KBM-7 (cell line): ENCODE data around the gene ABTB1.

Experiments used
- DNase-seq: peaks from one replicate; pipeline ENCODE4 v3.0.0-alpha.2; 2015
- in situ Hi-C: fragments of 300-500 bp; cut with MboI; formaldehyde crosslinking; loops from 2 replicates; pipeline ENCODE4 v1.14.3; 2020; ENCODE audit warnings: low sequenced_read_pairs, low pct_unique_long_range_greater_than_20kb, mixed read lengths

ABTB1 gene

DNA sequence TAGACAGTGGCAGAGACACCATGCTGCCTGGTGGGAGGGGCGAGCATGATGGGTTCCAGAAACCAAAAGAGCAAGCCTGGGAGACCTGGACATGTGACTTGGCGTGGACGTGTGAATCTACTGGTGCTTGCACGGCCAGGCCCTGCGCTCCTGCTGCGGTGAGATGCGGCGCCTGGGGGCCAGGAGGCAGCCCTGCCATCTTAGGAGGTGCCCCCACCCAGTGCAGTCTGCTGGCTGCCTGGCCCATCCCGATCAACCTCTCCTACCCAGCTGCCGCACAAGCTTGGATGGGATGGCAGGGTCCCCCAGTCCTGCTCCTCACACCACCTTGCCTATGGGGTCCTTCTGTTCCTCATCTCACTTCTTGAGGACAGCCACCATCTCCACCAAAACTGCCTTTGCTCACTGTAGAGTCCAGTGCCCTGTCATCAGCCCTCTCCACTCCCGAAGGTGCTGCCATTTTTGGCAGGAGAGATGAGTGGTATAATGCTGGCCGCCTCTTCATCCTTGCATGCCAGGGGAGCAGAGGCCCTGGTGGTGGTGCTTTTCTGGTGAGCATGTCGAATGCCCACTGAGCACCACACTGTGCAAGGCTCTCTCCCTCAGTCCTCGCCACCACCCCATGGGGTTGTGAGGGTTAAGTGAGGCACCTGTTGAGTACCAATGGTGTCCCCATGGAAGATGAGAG lies 3.1 kb upstream of the ABTB1 start:
- no peak for DNase-seq
- in situ Hi-C loops, result no loop called here

DNA sequence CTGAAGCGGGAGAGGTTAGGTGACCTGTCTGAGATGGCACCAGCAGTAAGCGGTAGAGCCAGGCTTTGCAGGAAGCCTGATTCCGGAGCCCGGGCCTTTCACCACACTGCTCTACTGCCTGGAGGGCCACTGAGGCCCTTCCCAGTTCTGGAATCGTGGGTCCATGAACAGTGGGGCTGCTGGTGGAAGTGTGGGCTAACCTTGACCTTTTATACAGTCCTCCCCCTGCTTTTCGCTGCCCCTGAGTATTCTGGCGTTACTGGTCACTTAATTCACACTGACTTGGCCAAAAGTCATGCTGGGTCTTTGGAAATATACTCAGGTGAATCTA lies 2.6 kb upstream of the ABTB1 start:
- in situ Hi-C loops, result no loop called here
- DNase-seq, result no peak

DNA sequence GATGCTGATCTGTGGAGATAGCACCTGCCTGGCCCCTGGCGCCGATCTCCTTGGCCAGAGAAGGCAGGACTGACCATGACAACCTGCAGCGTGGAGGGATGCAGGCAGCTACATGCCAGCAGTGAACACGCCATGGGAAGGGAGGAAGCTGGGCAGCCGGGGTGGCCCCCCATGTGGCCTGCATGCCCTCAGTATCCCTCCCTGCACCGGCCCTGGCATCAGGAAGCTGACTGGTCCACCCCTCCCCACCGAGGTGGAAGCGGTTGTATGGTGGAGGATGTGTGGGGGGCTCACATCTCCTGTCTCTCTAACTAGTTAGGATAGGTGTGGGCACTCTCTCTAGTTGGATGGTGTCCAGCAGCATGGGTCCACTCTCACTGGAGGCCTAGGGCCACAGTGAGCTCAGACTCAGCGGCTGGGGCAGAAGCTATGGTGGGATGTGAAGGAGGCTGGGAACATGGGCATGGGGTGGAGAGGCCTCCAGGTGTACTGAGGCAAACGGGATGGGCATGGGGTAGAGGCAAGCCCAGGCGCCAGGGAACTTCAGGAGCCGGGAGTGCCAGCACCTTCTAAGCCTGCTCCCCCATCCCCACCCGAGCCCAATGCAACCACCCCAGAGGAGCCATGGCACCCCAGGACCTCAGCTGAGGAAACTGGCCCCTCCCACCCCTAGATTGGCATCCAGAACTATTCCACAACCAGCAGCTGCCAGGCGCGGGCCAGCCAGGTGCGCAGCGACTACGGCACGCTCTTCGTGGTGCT lies 1.8 kb upstream of the ABTB1 start:
- in situ Hi-C loops, result no loop called here
- DNase-seq, result no peak

DNA sequence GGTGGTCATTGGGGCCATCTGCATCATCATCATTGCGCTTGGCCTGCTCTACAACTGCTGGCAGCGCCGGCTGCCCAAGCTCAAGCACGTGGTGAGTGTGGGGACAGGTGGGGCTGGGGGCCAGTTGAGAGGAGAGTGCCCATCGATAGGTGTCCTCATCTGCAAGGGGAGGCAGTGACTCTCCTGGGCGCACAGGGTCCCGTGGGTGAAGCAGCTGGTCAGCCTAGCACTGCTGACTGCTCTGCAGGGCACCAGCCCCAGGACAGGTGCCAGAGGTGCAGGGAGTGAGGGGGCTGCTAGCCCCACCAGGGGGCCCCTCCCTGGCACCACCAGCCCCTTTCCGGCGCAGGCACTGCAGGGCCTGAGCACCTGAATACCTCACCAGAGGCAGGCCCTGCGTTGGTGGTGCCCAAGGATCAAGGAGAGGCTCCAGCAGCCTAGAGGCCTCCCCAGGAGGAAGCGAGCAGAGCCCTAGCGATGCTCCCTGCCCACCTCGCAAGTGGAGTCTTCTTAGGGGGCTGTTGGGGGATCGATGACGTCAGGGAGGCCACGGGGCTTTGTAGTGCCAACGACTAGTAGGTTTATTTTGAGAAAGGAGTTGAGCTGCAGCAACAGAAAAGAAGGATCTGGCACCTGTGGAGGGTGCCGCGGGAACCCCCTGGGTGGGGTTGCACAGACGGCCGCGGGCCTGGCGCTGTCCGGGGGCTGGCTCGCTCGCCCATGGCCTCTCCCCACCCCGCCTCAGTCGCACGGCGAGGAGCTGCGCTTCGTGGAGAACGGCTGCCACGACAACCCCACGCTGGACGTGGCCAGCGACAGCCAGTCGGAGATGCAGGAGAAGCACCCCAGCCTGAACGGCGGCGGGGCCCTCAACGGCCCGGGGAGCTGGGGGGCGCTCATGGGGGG lies 976 bp upstream of the ABTB1 start:
- in situ Hi-C loops, result no loop called here
- peak; percentile 21 for DNase-seq

DNA sequence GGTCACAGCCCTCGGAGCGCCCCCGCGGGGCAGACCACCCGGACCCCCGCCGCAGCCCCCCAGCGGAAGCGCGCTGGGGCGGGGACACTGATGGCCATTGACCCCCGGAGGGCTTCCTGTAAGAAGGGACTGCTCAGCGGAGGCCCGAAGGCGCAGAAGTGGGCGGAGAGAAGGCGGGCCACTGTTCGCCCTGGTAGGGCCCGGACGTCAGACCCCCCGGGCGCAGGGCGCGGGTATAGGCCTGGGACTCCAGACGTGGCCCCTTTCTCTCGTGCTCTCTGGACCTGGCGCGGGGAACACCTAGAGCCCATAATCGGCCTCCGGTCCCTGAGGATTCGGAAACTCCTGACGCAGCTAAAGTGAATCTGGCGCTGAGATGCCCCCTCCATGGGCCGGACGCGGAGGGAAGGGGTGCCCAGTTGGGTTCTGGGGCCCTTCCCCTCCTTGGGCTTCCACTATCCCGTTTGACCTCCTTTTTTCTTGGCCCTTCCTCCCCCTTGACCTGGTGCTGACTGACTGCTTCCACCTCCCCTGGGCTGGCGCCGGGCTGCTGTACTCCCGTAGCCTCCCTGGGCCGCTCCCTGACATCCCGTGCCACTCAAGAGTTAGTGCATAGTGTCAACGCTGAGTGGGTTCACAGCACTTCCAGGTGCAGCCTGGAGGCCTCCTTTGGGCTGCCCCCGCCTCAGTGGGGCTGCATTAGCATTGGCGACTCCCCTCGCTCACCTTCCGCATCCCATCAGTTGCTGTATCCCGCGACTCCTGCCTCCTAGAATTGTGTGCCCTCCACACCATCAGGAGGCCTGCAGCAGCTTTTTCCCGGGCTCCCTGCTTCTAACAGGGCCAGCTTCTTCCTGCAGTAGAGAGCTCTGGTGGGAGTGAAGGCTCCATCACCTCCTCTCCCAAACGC lies 694 bp downstream of the ABTB1 start:
- no peak for DNase-seq
- in situ Hi-C loops, result no loop called here

DNA sequence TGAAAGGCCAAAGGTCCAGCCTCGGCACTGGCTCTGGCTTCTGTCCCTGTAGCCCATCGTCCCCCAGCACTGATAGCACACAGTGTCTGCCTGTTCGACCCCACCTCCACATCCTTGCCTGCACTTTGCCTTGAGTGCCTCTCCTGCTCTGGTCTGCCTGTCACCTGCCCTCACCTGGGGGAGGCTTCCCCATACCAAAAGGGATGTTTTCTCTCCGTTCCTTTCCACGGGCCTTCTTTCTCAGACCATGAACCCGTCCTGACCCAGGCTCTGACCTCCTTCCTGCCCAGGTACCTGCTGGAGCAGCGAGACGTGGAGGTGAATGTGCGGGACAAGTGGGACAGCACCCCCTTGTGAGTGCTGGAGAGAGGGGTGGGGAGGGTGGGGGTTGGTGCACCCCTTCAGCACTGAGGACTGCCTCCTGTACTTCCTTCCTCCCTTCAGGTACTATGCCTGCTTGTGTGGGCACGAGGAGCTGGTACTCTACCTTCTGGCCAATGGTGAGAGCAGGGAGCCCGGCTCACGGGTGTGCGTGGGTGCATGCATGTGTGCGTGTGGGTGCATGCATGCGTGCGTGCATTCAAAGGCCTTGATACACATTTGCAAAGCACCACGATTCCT lies 1.5 kb downstream of the ABTB1 start:
- in situ Hi-C loops, result no loop called here
- no peak for DNase-seq

DNA sequence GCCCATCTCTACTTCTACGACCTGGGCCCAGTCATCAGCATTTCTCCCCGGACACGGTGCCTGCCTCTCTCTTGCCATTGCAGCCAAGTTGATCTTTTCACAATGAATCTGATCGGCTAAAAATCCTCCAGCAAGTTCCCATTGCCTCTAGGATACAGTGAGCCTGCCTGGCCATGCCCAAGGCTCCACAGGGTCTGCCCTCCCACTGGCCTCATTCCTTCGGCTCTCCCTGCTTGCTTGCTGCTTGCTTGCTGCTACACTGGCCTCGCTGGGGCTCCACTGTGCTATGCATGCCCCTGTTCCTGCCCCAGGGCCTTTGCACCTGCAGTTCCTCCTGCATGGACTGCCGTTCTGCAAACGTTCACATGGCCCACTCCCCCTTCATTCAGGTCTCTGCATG lies 2.0 kb downstream of the ABTB1 start:
- in situ Hi-C loops, result no loop called here
- no peak for DNase-seq

DNA sequence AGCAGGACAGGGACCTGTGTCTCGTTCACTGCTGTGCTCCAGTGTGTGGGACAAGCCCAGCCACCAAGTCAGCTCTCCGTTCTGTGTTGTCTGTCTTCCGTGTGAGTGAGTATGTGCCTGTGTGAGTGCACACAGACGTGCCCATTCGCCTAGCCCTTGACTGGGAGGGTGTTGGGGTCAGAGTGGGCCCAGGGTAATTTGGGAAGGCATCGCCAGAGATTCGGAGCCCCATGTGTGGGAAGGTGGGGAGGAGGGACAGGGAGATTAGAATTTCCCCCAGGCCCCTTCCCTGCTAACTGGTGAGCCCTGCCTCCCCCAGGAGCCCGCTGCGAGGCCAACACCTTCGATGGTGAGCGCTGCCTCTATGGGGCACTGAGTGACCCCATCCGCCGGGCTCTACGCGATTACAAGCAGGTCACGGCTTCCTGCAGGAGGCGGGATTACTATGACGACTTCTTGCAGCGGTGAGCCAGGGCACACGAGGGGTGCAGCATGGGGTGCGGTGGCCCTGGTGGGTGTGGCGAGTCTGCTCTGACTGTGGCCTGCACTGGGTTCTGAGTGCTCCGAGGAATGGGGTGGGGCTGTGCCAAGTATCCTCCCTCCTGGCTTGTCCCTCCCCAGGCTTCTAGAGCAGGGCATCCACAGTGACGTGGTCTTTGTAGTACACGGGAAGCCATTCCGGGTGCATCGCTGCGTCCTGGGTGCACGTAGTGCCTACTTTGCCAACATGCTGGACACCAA lies 3.1 kb downstream of the ABTB1 start:
- in situ Hi-C loops, result no loop called here

DNA sequence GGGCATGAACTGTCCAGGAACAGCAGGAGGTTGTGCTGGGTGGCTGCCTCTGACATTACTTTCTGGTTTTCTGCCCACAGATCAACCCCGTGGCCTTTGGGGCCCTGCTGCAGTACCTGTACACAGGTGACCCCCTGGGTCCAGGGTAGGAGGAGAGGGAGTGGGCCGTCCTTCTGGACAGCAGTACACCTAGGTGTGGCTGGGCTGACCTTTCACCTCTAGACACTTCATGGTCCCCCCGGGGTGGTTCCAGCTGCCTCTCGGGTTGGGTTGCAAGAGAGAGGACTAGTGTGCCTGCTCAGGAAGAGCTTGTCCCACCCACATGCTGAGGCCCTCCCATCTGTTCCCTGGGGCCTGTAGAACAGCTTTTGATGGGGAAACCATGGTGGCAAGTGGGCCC lies 3.7 kb downstream of the ABTB1 start:
- DNase-seq, result no peak
- in situ Hi-C loops, result no loop called here

More for the DNA sequence above, 3.1 kb downstream of the ABTB1 start:
- DNase-seq, result no peak

DNA sequence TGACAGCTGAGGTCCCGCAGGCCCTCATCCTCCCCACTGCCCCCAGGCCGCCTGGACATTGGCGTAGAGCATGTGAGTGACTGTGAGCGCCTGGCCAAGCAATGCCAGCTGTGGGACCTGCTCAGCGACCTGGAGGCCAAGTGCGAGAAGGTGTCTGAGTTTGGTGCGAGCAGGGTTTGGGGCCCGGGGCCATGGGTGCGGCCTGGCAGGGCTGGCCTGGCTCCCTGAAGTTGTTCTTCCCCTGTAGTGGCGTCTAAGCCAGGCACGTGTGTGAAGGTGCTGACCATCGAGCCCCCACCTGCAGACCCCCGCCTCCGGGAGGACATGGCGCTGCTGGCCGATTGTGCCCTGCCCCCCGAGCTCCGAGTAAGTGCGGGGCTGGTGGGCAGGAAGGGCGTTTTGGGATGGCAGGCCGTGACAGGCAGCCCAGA lies 4.2 kb downstream of the ABTB1 start:
- in situ Hi-C loops, result no loop called here
- DNase-seq, result no peak

DNA sequence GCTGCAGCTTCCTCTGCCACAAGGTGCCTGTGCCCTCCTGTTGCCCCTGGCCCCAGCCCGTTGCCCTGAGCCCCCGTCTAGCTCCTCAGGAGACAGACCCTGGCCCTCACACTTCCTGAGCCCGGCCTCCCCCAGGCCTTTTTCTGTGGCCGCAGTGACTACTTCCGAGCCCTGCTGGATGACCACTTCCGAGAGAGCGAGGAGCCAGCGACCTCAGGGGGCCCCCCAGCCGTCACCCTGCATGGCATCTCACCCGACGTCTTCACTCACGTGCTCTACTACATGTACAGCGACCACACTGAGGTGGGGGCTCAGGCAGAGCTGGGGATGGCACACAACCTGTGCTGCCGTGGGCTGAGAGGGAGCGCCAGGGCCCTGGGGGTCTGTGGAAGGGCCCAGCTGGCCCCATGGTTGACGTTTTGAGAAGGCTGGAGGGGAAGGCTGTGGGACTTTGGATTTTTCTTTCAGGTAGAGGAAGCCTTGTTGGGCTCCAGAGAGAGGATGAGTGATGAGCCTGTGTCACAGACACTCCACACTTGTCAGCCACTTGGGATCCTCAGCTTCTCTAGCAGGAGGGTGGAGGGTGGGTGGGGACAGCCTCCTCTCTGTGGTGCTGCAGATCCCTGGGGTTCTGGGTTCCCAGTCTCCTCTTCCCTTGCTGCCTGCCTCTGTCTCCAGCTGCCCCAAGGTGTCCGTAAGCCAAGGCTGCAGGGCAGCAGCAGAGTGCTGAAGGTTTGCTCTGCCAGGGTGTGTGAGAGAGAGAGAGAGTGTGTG lies 5.0 kb downstream of the ABTB1 start:
- no peak for DNase-seq
- in situ Hi-C loops, result no loop called here

DNA sequence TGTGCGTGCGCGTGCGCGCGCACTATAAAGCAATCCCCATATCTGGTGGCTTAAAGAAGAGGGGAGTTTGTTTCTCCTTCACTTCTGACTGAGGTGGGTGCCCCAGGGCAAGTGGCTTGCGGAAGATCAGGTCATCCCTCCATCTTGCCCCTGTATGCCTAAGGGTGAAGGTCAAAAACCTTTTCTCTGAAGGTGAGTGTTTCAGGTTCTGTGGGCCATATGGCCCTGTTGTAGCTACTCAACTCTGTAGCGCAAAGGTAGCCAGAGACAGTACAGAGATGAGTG lies 5.5 kb downstream of the ABTB1 start:
- no peak for DNase-seq
- in situ Hi-C loops, result no loop called here

DNA sequence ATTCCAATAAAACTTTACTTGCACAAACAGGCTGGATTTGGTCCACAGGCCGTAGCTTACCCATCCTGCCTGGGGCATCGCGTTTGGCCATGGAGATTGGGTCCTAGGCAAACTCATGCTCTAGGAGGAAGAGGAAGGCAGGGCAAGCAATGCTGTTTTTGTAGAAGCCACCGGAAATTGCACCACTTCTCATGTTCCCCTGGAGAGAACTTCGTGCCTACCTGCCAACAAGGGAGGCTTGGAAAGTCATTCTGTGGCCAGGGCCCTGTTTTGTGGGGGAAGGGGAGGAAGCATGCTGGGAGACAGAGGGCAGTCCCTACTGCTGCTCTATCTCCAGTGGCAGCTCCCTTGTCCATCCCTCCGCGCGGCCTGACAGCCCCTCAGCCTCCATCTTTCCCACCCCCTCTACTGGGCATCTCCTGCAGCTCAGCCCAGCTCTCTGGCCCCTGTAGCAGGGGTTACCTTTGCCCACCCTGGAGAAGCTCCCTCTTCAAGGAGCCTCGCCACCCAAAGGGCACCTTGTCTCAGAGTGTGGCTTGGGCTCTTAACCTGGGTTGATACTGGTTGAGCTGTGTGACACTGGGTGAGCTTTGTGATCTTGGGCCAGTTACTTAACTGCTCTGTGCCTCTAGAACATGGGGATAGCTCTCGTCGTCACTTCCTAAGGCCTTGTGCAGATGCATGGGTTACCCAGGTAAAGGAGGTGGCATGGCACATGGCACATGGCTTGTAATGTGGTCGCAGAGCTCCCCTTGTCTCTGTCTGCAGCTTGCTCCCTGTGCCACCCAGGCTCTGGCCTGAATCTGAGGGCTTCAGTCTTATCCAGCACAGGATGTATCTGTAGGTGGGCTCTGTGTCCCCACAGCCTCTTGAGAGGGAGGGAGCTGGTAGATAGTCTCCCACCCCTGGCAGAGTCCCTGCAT lies 6.1 kb downstream of the ABTB1 start:
- peak; percentile 73 for DNase-seq
- in situ Hi-C loops, result no loop called here

DNA sequence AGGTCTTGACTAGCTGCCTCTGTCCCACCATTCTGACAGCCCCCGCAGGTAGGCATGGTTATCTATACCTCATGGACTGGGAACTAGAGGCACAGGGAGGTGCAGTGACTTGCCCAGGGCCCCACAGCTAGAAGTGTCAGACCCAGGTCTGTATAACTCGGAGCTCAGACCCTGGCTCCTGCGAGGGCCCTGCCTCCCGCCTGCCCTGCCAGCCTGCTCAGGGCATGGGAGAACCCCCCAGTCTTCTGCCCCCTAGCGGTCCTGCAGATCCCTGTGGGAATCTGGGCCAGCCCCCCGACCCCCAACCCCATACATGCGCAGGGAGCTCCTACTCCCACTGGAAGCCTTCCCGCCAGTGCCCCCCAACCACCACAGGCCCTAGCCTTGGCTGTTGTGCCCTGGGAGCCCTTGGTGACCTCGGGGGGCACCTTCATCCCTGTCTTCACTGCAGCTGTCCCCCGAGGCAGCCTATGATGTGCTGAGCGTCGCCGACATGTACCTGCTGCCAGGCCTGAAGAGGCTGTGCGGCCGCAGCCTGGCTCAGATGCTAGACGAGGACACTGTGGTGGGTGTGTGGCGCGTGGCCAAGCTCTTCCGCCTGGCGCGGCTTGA lies 6.9 kb downstream of the ABTB1 start:
- in situ Hi-C loops, result no loop called here
- DNase-seq, result no peak

DNA sequence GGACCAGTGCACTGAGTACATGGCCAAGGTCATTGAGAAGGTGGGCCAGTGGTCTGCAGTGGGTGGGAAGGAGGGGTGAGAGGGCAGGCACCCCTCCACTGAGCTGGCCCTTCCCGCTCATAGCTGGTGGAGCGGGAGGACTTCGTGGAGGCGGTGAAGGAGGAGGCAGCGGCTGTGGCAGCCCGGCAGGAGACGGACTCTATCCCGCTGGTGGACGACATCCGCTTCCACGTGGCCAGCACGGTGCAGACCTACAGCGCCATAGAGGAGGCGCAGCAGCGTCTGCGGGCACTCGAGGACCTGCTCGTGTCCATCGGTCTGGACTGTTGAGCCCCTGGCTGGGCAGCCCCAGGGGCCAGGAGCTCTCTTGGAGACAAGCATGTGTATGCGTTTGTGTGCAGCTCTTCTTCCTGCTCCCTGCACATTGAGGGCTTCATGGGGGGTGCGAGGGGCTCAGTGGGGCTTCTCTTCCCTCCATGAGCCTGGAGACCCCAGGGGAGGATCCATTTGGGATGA lies 7.5 kb downstream of the ABTB1 start:
- in situ Hi-C loops, result no loop called here

DNA sequence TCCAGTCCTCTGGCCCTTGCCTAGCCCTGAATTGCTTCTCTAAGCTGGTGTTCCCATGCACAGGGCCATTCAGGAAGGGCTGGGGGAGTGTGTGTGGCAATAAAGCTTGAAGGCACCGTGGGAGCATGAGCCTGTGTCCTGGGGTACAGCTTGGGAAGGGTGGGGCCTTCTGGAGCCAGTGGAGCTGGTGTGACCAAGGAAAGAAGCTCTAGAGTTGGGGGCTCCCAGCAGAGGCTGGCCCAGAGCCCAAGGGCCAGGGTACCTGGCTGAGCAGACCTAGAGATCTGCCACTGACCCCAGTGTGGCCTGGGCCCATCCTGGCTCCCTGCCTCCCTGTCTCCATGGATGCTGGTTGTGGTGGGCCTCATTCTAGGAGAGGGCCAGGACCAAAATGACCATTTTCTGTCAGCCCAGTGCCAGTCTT lies 8.1 kb downstream of the ABTB1 start:
- no peak for DNase-seq
- in situ Hi-C loops, result no loop called here

More for the DNA sequence above, 7.5 kb downstream of the ABTB1 start:
- no peak for DNase-seq
